HEK293T (cell line): Measurements from ENCODE around the gene DAD1.

Experiments
- ARNT ChIP-seq: fragments of 450-650 bp; IDR thresholded peaks from 2 replicates; pipeline ENCODE4 v1.6.1; 2017; ENCODE audit warnings: mild to moderate bottlenecking
- BHLHE40 ChIP-seq: fragments of 450-650 bp; IDR thresholded peaks from 2 replicates; pipeline ENCODE4 v1.6.1; 2016; ENCODE audit warnings: mild to moderate bottlenecking, moderate library complexity, borderline replicate concordance
- CTBP1 ChIP-seq: fragments of 450-650 bp; IDR thresholded peaks from 2 replicates; pipeline ENCODE4 v1.6.1; 2016; ENCODE audit warnings: borderline replicate concordance
- ELF4 ChIP-seq: fragments of 450-650 bp; IDR thresholded peaks from 2 replicates; pipeline ENCODE4 v1.6.1; 2017; ENCODE audit warnings: antibody characterized with exemption
- FOXM1 ChIP-seq: fragments of 450-650 bp; IDR thresholded peaks from 2 replicates; pipeline ENCODE4 v1.6.1; 2017; ENCODE audit warnings: mild to moderate bottlenecking, borderline replicate concordance
- L3MBTL2 ChIP-seq: fragments of 450-650 bp; conservative IDR thresholded peaks from 2 replicates; pipeline ENCODE4 v1.6.1; 2016; ENCODE audit warnings: mild to moderate bottlenecking
- LEF1 ChIP-seq: fragments of 450-650 bp; IDR thresholded peaks from 2 replicates; pipeline ENCODE4 v1.6.1; 2017; ENCODE audit warnings: mild to moderate bottlenecking, borderline replicate concordance
- NFRKB ChIP-seq: fragments of 450-650 bp; IDR thresholded peaks from 2 replicates; pipeline ENCODE4 v1.6.1; 2016; ENCODE audit warnings: mild to moderate bottlenecking, moderate library complexity
- SP1 ChIP-seq: fragments of 450-650 bp; IDR thresholded peaks from 2 replicates; pipeline ENCODE4 v1.6.1; 2017
- SUZ12 ChIP-seq: fragments of 450-650 bp; IDR thresholded peaks from 2 replicates; pipeline ENCODE4 v1.6.1; 2016; ENCODE audit warnings: mild to moderate bottlenecking

DNA sequence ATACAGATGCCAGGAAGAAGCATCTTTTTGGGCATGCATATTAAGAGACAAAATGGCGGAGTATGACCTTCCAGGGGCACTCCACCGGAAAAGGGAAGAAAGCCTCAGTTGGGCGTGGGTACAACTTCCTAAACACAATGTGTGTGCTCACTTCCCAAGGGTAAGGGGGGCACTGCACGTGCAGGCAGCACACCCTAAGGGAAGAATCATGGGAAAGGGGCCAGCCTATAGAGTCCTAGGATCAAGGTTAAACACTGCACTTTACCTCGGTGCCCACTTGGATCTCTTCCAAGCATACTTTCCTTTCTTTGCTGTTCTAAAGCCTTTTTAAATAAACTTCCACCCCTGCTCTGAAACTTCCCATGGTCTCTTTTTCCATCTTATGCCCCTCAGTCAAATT, 40.3 kb upstream of the DAD1 start:
- TF ChIP-seq SP1 (no peak), BHLHE40 (no peak), ELF4 (no peak), FOXM1 (no peak), CTBP1 (no peak), LEF1 (no peak), NFRKB (no peak), SUZ12 (no peak), ARNT (no peak), L3MBTL2 (no peak)
